Measurements from ENCODE around the gene MAD1L1. TPM values are rescaled to one million over a fixed set of nuclear protein-coding genes. Genes with fewer than 3 reads are reported as not detected.
A peak's percentile ranks its signal among the peaks of the same experiment; 100 is the strongest.

MAD1L1 gene
- total RNA-seq, 1 donor from 2014 or later = 56.2 TPM

DNA sequence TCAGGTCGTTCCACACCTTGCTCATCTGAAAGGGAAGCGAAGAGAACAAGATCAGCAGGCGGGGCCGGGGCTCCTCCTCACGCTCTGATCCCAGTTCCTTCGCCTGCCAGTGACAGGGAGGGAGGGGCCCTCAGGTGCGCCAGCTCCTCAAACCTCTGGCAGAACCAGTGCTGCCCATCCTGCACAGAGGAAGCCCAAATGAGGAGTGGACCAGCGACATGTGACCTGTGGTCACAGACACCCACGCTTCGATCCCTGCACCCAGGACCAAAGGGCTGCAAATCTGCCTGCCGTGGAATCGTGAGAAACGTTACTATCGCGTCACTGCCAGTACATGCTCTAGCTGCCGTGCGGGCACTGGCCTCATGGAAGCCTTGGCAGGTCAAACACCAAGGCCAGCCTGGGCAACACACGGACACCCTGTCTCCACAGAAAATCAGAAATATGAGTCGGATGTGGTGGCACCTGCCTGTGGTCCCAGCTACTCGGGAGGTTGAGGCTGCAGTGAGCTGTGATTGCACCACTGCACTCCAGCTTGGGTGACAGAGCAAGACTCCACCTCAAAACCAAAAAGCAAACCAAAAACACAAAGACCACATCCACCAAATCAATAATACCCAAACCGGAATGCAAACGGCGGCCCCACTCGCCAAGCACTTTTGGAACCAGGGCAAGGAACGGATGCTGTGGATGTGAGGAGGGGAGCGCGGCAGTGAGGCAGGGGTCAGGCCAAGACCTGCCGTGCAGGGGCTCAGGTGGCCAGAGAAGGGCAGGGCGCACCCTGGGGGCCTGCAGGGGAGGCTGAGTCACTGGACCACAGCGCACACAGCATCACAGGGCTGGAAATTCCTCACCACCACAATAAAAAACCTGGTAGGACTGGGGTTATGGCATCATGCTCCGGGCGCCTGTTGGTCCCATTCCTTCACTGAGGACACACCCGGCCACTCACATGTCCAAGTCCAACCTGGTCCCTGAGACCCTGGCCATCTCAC lies 22.7 kb upstream of the MAD1L1 start:
- Mint-ChIP-seq H3K4me3 (no peak overlapping the region), H3K9me3 (no peaks in the 10 kb centered on the region), H3K27ac (no peak overlapping the region), H3K27me3 (ENCODE audit: insufficient read depth) (no peaks in the 10 kb centered on the region), H3K36me3 (ENCODE audit: low read depth) (peaks cover 11% of the 10 kb centered on the region), H3K4me1 (ENCODE audit: low read depth) (peaks cover 5% of the 10 kb centered on the region)
- DNase-seq (ENCODE audit: low spot score) = no peak
- intact Hi-C loops (cut with micrococcal nuclease) = no loop called here

DNA sequence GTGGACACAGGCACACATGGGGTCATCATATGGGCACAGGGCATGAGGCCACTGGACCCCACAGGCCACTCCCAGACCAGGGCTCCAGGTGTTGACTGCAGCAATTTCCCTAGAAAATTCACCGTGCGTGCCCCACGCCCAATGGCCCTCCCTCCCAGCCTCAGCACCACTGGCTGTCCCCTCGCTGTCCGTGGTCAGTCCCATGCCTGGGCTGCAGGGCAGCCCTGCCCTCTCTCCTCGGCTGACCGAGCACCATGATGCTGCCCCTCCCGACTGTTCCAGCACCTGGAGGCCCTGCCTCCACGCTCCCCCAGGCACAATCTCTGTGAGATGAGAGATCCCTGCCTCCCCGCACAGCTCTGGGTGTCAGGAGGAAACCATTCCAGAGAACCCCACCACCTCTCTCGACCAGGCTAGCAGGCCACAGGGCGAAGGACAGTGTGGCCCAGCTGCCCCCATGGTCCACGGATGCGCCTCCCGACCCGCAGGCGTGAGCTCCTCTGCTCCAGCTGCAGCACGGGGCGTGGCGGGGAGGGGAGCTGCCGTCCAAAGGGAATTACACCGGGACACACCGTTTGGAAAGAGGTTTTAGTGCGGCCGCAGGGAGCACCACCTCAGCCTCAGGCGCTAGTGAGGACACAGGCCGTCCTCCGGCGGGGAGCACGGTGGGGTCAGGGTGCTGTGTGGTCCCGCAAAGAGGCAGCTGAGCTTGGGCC lies 21.8 kb upstream of the MAD1L1 start:
- Mint-ChIP-seq H3K27ac (peak overlapping the region; percentile 29), H3K36me3 (ENCODE audit: low read depth) (peaks cover 9% of the 10 kb centered on the region), H3K27me3 (ENCODE audit: insufficient read depth) (no peaks in the 10 kb centered on the region), H3K9me3 (no peaks in the 10 kb centered on the region), H3K4me1 (ENCODE audit: low read depth) (peaks cover 6% of the 10 kb centered on the region), H3K4me3 (no peak overlapping the region)
- no peak for DNase-seq (ENCODE audit: low spot score)
- intact Hi-C loops (cut with micrococcal nuclease) = no loop called here

DNA sequence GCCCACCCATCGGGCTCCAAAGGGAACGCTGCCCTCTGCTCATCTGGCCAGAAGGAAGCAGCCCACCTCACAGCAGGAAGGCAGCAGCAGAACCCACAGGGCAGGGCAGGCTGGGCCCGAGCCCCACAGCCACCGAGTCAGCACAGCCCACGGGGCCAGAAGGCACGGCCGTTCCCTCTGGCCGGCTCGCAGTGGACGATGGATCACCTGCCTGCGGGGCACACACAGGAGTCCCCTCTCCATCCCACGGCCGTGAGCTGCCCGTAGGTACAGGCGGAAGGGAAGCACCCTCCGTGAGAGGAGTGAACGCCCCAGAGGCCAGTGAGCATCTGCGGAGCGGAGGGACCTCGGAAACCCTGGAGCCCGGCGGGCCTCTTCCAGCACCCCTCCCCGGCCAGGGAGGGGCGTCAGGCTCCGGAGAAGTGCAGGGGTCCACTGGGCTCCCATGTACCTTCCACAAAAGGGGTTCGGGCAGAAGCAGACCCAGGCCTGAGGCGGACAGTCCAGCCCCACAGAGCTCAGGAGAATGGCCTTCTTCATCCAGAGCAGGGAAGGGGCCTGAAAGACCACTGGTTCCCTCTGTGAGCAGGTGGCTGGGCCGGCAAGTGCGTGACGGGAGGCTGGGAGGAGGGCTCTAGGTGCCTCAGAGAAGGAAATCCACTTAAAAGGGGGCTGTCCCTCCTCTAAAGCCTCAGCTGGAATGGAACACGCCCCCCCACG lies 20.9 kb upstream of the MAD1L1 start:
- no peak overlapping the region for H3K4me3 Mint-ChIP-seq
- H3K36me3 Mint-ChIP-seq (ENCODE audit: low read depth) = peaks cover 9% of the 10 kb centered on the region
- no peaks in the 10 kb centered on the region for H3K9me3 Mint-ChIP-seq
- intact Hi-C loops (cut with micrococcal nuclease) = no loop called here
- no peak for DNase-seq (ENCODE audit: low spot score)
- peaks cover 15% of the 10 kb centered on the region for H3K4me1 Mint-ChIP-seq (ENCODE audit: low read depth)
- H3K27me3 Mint-ChIP-seq (ENCODE audit: insufficient read depth) = no peaks in the 10 kb centered on the region
- no peak overlapping the region for H3K27ac Mint-ChIP-seq

DNA sequence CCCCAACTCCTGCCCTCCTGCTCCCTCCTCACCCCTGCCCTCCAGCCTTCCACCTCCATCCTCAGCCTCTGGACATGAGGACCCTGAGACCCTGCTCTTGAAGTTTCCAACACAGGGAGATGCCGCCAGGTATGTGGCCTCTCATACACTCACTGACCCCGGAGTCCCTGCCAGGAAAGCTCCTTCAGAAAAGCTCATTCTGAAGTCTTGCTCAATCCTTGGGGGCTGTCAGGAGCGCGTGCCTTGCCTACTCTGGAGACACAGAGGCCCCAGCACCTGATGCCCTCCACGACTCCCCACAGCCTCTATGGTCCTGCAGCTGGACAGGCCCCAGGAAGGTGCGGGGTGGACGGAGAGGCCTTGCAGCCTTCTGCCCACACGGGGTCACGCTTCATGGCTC lies 20.3 kb upstream of the MAD1L1 start:
- Mint-ChIP-seq H3K27me3 (ENCODE audit: insufficient read depth) (no peaks in the 10 kb centered on the region), H3K27ac (peak overlapping the region; percentile 58), H3K4me1 (ENCODE audit: low read depth) (peaks cover 18% of the 10 kb centered on the region), H3K4me3 (no peak overlapping the region), H3K36me3 (ENCODE audit: low read depth) (peaks cover 9% of the 10 kb centered on the region), H3K9me3 (no peaks in the 10 kb centered on the region)
- intact Hi-C loops (cut with micrococcal nuclease) = no loop called here
- DNase-seq (ENCODE audit: low spot score) = no peak

DNA sequence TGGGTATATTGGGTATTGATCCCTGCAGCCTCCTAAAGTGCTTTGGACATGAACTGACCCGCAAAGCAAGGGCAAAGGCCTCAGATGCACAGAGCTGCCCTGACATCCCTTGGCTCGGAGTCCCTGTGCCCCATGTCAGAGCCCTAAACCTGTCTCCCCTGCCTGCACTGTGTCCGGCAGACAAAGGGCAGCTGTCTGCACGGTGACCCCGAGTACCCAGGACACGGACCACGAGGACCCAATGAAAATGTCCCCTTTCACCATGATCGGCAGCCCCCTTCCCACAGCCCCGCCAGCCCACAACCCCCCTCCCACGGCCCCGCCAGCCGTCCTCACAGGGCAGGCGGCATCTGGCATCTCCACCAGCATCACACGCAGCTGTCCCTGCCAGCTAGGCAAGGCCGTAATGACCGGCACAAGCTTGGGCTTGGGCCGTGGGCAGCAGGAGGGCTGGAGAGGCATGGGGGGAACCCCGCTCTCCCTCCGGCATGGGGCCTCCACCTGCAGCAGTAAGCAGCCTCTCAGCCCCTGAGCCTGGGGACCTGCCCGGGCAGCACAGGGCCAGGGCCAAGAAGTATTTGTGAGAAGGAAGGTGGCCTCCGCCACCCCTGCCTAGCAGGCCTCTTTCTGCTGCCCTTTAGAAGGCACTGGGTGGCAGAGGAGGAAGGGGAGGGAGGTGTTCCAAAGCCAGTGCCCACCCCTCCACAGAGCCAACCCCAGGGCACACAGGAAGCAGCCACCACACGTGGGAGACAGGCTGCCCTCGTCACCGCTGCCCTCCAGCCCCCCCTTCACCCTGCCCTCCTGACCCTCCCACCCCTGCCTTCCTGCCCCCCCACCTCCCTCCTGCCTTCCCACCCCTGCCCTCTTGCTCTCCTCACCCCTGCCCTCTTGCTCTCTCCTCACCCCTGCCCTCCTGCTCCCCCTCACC lies 19.4 kb upstream of the MAD1L1 start:
- Mint-ChIP-seq H3K9me3 (no peaks in the 10 kb centered on the region), H3K27ac (no peak overlapping the region), H3K4me3 (no peak overlapping the region), H3K36me3 (ENCODE audit: low read depth) (peaks cover 9% of the 10 kb centered on the region), H3K4me1 (ENCODE audit: low read depth) (peaks cover 18% of the 10 kb centered on the region), H3K27me3 (ENCODE audit: insufficient read depth) (no peaks in the 10 kb centered on the region)
- no peak for DNase-seq (ENCODE audit: low spot score)
- intact Hi-C loops (cut with micrococcal nuclease) = no loop called here

DNA sequence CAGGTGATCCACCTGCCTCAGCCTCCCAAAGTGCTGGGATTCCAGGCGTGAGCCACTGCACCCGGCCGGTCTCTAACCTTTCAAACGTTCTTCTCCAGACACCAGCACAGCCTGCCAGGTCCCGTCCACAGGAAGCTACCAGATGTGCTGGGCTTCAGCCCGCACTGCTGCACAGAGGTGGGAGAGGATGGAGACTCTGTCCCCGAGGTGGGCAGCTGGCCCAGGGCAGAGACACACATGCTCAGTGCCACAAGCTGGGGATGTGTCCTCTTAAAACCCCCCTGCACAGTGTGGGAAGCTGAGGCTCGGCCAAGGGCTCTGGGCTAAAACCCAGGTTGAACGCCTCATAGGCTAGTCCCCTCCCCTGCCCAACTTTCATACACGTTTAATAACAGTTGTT lies 18.6 kb upstream of the MAD1L1 start:
- Mint-ChIP-seq H3K27ac (no peak overlapping the region), H3K27me3 (ENCODE audit: insufficient read depth) (no peaks in the 10 kb centered on the region)

DNA sequence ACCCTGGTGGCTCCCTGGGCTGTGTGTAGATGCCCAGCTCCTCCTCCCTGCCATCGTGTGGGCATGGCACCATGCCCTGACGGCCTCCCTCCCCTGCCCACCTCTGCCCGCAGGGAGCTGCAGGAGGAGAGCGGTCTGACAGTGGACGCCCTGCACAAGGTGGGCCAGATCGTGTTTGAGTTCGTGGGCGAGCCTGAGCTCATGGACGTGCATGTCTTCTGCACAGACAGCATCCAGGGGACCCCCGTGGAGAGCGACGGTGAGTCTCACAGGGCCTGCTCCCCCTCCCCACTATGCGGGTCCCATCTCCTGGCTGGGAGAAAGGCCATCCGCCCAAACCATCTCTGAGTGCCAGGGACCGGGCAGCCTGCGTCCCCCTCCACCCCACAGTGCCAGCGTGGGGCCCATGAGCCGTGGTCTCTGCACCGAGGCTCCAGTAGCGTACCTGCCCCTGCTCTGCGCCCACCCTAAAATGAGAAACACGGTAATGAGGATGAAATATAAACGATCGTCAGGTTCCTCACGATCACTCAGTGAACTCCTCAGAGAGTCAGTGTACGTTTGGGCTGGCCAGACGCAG lies 17.1 kb upstream of the MAD1L1 start:
- H3K27ac Mint-ChIP-seq = peak overlapping the region; percentile 74

More for the DNA sequence above, 18.6 kb upstream of the MAD1L1 start:
- H3K9me3 Mint-ChIP-seq = no peaks in the 10 kb centered on the region
- no peak overlapping the region for H3K4me3 Mint-ChIP-seq
- H3K4me1 Mint-ChIP-seq (ENCODE audit: low read depth) = peaks cover 18% of the 10 kb centered on the region
- no peak for DNase-seq (ENCODE audit: low spot score)
- intact Hi-C loops (cut with micrococcal nuclease) = no loop called here
- peaks cover 9% of the 10 kb centered on the region for H3K36me3 Mint-ChIP-seq (ENCODE audit: low read depth)

DNA sequence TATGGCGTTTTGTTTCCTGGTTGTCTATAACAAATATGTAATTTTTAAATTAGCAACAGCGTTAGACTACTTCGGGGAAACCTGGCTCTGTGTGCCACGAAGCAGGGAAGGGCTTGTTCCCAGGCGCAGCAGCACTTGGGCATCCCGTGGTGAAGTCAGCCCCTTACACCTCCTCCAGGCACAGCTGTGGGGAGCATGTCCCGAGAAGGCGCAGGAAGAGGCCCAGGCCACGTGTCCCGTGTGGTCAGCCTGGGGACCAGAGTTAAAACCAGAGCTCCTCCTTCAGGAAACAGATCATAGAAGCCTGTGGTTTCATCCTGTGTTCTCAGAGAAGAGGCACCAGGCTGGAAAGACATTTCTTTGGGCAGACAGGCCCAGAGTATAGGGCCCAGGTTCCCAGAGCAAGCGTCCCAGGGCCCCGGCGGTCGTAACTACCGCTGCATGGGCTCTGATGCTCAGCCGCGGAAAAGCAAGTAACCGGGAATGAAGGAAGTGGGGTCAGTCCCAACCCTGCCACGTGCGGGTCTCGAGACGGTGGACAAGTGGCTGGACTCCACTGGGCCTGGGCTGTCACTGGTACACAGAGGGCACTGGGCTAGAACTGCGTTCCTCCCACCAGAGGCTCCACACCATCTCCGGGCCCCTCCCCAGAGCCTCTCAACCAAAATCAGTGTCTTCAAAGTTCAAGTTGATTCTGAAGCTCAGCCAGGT lies 16.4 kb upstream of the MAD1L1 start:
- intact Hi-C loops (cut with micrococcal nuclease) = no loop called here
- Mint-ChIP-seq H3K4me3 (peak overlapping the region; percentile 76), H3K27me3 (ENCODE audit: insufficient read depth) (no peaks in the 10 kb centered on the region), H3K4me1 (ENCODE audit: low read depth) (peaks cover 24% of the 10 kb centered on the region), H3K27ac (peak overlapping the region; percentile 74), H3K9me3 (no peaks in the 10 kb centered on the region), H3K36me3 (ENCODE audit: low read depth) (peaks cover 10% of the 10 kb centered on the region)
- peak; percentile 44 for DNase-seq (ENCODE audit: low spot score)

More for the DNA sequence above, 17.1 kb upstream of the MAD1L1 start:
- no peaks in the 10 kb centered on the region for H3K27me3 Mint-ChIP-seq (ENCODE audit: insufficient read depth)
- H3K9me3 Mint-ChIP-seq = no peaks in the 10 kb centered on the region
- peaks cover 10% of the 10 kb centered on the region for H3K36me3 Mint-ChIP-seq (ENCODE audit: low read depth)
- DNase-seq (ENCODE audit: low spot score) = no peak
- intact Hi-C loops (cut with micrococcal nuclease) = no loop called here
- peaks cover 24% of the 10 kb centered on the region for H3K4me1 Mint-ChIP-seq (ENCODE audit: low read depth)
- no peak overlapping the region for H3K4me3 Mint-ChIP-seq

DNA sequence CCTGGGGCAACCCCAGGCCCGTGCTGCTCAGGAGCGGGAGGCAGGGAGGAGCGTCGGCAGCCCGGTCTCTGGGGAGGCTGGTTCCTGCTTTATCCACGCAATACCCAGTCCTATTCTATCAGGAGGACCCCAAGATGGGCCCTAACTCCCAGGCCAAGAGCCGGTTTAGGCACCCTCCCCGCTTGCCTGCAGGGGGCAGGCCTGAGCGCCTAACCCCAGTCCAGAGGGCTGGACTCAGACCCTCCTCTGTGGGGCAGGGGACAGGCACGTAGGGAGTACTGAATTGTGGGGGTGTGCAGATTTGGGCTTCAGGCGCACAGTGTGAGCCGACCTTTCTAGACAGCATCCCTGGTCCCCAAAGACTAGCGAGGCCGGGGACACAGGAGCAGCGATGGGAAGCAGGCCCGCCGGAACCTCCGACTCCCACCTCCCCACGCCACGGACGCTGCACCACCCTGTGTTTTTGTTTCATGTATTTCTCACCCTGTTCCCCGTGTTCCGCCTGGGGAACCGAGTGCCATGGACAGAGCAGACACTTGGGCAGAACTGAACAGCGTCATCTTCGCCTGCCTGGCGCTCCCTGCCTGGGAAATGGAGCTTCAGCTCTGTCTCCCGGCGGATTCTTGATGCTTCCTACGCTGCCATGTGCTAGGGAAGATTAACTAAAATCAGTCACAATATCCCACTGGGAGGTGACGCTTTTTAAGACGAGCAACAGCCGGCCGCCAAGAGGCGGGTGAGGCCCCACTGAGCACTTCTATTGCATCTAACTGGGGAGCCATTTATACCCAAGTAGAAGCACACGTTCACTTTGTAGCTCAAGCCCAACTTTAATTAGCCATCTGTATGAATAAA lies 14.6 kb upstream of the MAD1L1 start:
- intact Hi-C loops (cut with micrococcal nuclease) = no loop called here
- DNase-seq (ENCODE audit: low spot score) = no peak
- Mint-ChIP-seq H3K4me1 (ENCODE audit: low read depth) (peaks cover 30% of the 10 kb centered on the region), H3K27ac (no peak overlapping the region), H3K27me3 (ENCODE audit: insufficient read depth) (no peaks in the 10 kb centered on the region), H3K4me3 (no peak overlapping the region), H3K9me3 (no peaks in the 10 kb centered on the region), H3K36me3 (ENCODE audit: low read depth) (peaks cover 10% of the 10 kb centered on the region)

DNA sequence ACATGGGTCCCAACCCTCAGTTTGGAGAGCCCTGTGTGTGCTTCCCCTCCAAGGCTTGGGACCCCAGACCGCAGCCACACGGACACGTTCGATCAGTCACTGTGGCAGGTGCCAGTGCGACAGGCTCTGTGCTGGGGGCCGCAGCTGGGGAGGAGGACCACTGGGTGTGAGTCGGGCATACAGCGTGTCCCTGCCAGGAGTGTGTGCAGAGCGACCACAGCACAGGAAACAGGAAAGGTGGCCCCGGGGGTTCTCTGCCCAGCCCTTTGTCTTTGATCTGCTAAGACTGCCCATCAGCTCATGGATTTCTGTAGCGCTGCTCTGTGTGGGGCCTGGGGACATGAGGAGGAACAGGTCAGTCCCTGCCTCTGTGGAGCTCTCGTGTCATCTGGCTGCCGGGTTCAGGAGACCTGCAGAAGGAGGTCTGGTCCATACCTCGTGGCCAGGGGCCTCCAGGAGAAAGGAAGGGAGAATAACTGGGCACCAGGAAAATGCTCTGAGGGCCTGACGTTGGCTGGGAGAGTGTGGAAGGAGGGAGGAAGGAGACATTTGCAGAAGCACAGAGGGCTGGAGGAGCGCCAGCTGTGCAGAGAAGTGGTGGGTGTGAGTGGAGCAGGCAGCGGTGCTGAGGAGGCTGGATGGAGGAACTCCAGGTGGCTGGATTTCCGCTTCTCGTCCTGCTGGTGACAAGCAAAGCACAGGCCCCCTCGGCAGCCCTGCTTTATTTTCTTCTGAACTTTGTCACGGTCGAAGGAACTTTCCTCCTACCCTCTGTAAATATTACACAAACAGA lies 13.3 kb upstream of the MAD1L1 start:
- no peak for DNase-seq (ENCODE audit: low spot score)
- intact Hi-C loops (cut with micrococcal nuclease) = no loop called here
- Mint-ChIP-seq H3K4me1 (ENCODE audit: low read depth) (peaks cover 30% of the 10 kb centered on the region), H3K9me3 (no peaks in the 10 kb centered on the region), H3K36me3 (ENCODE audit: low read depth) (peaks cover 7% of the 10 kb centered on the region), H3K4me3 (no peak overlapping the region), H3K27ac (no peak overlapping the region), H3K27me3 (ENCODE audit: insufficient read depth) (no peaks in the 10 kb centered on the region)
